Gastroesophageal sphincter (tissue), 3 donors: ENCODE results near the gene TSHZ2.

Experiments used
- CTCF ChIP-seq, 4 experiments: fragments of 200-600 bp in 2 of 4; fragments of 450-650 bp in 2 of 4; sonication (generic) in 1 of 4; IDR thresholded peaks; one replicate each; pipeline ENCODE4 v1.5.1; 2017 to 2019; ENCODE audit warnings: antibody characterized with exemption in 4 of 4, mild to moderate bottlenecking in 2 of 4, moderate library complexity in 2 of 4
- EP300 ChIP-seq: sonication (generic); formaldehyde crosslinking; IDR thresholded peaks from one replicate; pipeline ENCODE4 v1.6.1; 2017; ENCODE audit warnings: antibody characterized with exemption, mild to moderate bottlenecking
- POLR2A ChIP-seq, 2 donors: fragments of 450-650 bp; IDR thresholded peaks; one replicate each; pipeline ENCODE4 v1.6.1; 2017; ENCODE audit warnings: antibody characterized with exemption in 2 of 2, mild to moderate bottlenecking in 2 of 2, moderate library complexity in 1 of 2

- TF ChIP-seq CTCF (IDR thresholded peaks at IDR 0.05) (no peak), POLR2A (IDR thresholded peaks at IDR 0.05) (no peak), EP300 (no peak)
Observed at GRCh38 chr20:52948491-52948890, 23.7 kb upstream of the TSHZ2 start.
